ENCODE results near the gene SURF6. TPM values are rescaled to one million over a fixed set of nuclear protein-coding genes. Genes with fewer than 3 reads are reported as not detected.

SURF6 gene
- total and polyA plus RNA-seq, 2 experiments from 2014 or later, result 20.2 to 24.3 TPM

DNA sequence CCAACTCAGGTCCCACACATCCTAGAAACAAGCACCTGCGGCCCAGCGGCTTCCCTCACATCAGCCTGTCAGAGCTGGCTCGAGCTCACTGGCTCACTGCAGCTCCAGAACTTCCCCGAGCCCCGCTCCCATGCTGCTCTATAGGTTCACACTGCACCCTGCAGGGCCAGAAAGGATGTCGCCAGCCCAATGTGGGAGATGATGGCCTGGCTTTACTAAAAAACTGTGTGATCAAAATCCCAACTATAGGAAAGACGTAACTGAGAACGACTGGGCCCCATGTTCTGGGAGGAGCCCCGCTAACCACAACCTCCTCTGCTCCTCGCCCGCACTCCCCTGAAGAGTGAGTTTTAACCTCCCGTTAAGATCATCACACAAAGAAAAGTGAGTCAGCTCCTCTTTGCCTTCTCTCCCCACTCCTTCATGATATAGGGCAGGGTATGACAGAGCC, 35.3 kb upstream of the SURF6 start:
- H3K4me3 ChIP-seq, result no peak overlapping the region
- no peaks in the 10 kb centered on the region for H3K27me3 ChIP-seq
- H3K36me3 ChIP-seq (replicated peaks; ENCODE audit: insufficient read depth, low read depth), result no peaks in the 10 kb centered on the region
- no peaks in the 10 kb centered on the region for H3K9me3 ChIP-seq (ENCODE audit: low read depth)
- no peaks in the 10 kb centered on the region for H3K9me2 ChIP-seq (replicated peaks; ENCODE audit: insufficient read depth)
- 80% methylated on average over 12 of the region's 12 CpGs for WGBS (ENCODE audit: low lambda C conversion rate, missing lambda C conversion rate)
- peaks cover 38% of the 10 kb centered on the region for H3K4me1 ChIP-seq (ENCODE audit: insufficient read depth)
- peaks cover 94% of the 10 kb centered on the region for H3K79me2 ChIP-seq
- no peak for DNase-seq (ENCODE audit: low spot score)
- TF ChIP-seq CTCF (IDR thresholded peaks at IDR 0.05; ENCODE audit: poor library complexity) (no peak), EZH2 (IDR thresholded peaks at IDR 0.05; ENCODE audit: borderline replicate concordance) (no peak), EZH2phosphoT487 (IDR thresholded peaks at IDR 0.05; ENCODE audit: low read depth, severe bottlenecking, unreplicated experiment) (no peak)
- peak overlapping the region; percentile 21 for H3K27ac ChIP-seq
- H2AFZ ChIP-seq, result no peak overlapping the region
- H4K20me1 ChIP-seq (ENCODE audit: insufficient read depth, poor library complexity, severe bottlenecking), result peaks cover 88% of the 10 kb centered on the region
- peak overlapping the region; percentile 88 for H3K4me2 ChIP-seq

DNA sequence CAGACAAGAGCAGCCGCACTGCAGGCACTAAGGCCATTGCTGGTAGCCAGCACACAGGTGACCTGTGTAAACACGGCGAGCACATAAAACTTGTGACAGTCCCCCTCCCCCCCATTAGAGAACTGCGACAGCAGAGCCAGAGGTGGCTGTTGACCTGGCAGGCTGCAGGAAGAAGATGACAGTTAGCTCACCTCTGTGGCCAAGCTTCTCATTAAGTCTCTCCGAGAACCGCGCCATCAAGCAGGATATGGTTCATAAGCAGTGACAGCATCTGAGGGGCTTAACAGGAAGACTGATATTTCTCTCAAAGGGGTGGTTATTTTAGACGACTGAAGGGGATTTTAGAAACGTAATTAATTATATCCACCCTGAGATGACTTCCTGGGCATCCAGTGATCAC, 34.7 kb upstream of the SURF6 start:
- peak overlapping the region; percentile 21 for H3K27ac ChIP-seq
- no peaks in the 10 kb centered on the region for H3K9me3 ChIP-seq (ENCODE audit: low read depth)
- H3K36me3 ChIP-seq (replicated peaks; ENCODE audit: insufficient read depth, low read depth), result no peaks in the 10 kb centered on the region
- no peak overlapping the region for H3K4me3 ChIP-seq
- H3K79me2 ChIP-seq, result peaks cover 100% of the 10 kb centered on the region
- peaks cover 38% of the 10 kb centered on the region for H3K4me1 ChIP-seq (ENCODE audit: insufficient read depth)
- H4K20me1 ChIP-seq (ENCODE audit: insufficient read depth, poor library complexity, severe bottlenecking), result peaks cover 94% of the 10 kb centered on the region
- TF ChIP-seq EZH2 (IDR thresholded peaks at IDR 0.05; ENCODE audit: borderline replicate concordance) (no peak), EZH2phosphoT487 (IDR thresholded peaks at IDR 0.05; ENCODE audit: low read depth, severe bottlenecking, unreplicated experiment) (no peak), CTCF (IDR thresholded peaks at IDR 0.05; ENCODE audit: poor library complexity) (no peak)
- 80% methylated on average over 9 of the region's 9 CpGs for WGBS (ENCODE audit: low lambda C conversion rate, missing lambda C conversion rate)
- DNase-seq (ENCODE audit: low spot score), result no peak
- H3K27me3 ChIP-seq, result no peaks in the 10 kb centered on the region
- H3K9me2 ChIP-seq (replicated peaks; ENCODE audit: insufficient read depth), result no peaks in the 10 kb centered on the region
- no peak overlapping the region for H2AFZ ChIP-seq
- peak overlapping the region; percentile 88 for H3K4me2 ChIP-seq

DNA sequence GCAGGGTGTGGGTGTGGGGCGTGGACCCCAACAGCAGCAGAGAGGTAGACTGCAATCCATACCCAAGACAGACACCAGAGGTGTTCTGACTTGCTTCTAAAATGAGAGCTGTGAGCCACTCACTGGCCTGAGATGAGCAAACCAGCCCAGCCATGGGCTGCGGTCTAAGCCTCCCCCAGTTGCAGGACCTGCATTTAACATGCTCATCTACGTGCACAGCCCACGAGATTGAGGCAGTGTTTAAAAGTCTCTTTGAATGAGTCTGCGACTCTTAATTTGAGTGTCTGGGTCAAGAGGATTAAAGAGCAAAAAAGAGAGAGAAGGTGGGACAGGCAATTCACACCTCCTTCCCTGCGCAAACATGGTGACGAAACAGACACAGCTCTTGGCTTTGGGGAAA, 33.9 kb upstream of the SURF6 start:
- Histone ChIP-seq H3K4me1 (ENCODE audit: insufficient read depth) (peaks cover 38% of the 10 kb centered on the region), H3K27ac (peak overlapping the region; percentile 83)

More for the DNA sequence above, 33.9 kb upstream of the SURF6 start:
- Histone ChIP-seq H3K4me2 (peak overlapping the region; percentile 88), H4K20me1 (ENCODE audit: insufficient read depth, poor library complexity, severe bottlenecking) (peaks cover 100% of the 10 kb centered on the region), H3K79me2 (peaks cover 100% of the 10 kb centered on the region), H3K9me3 (ENCODE audit: low read depth) (no peaks in the 10 kb centered on the region), H2AFZ (no peak overlapping the region), H3K27me3 (no peaks in the 10 kb centered on the region), H3K4me3 (no peak overlapping the region), H3K36me3 (replicated peaks; ENCODE audit: insufficient read depth, low read depth) (no peaks in the 10 kb centered on the region), H3K9me2 (replicated peaks; ENCODE audit: insufficient read depth) (no peaks in the 10 kb centered on the region)
- no peak for DNase-seq (ENCODE audit: low spot score)
- no peak for TF ChIP-seq EZH2 (IDR thresholded peaks at IDR 0.05; ENCODE audit: borderline replicate concordance)
- no peak for TF ChIP-seq CTCF (IDR thresholded peaks at IDR 0.05; ENCODE audit: poor library complexity)
- TF ChIP-seq EZH2phosphoT487 (IDR thresholded peaks at IDR 0.05; ENCODE audit: low read depth, severe bottlenecking, unreplicated experiment), result no peak
- 85% methylated on average over 7 of the region's 7 CpGs for WGBS (ENCODE audit: low lambda C conversion rate, missing lambda C conversion rate)
